ENCODE measurements around the gene HDAC1. TPM values are rescaled to one million over a fixed set of nuclear protein-coding genes. Genes with fewer than 3 reads are reported as not detected.

HDAC1 gene
- total and polyA plus RNA-seq, 4 experiments from 2014 or later = 169 to 190 (median 180) TPM

GRCh38 chr1:32249831-32250525, 41.9 kb upstream of the HDAC1 start:
- Mint-ChIP-seq H3K36me3 (peaks cover 21 to 27% of the 10 kb centered on the region in 2 donors), H3K4me1 (peaks cover 31 to 79% (median 43%) of the 10 kb centered on the region in 4 donors), H3K4me3 (peak overlapping the region; percentile 98 to 100 (median 99)), H3K27ac (peak overlapping the region; percentile 91 to 99 (median 97)), H3K9me3 (peaks cover 0 to 1% (median 0%) of the 10 kb centered on the region in 8 donors), H3K27me3 (no peaks in the 10 kb centered on the region)
- no peaks in the 10 kb centered on the region for H3K9me3 ChIP-seq (ENCODE audit: control insufficient read depth in 1 of 2, low read length in 2 of 2)
- intact Hi-C loops (cut with micrococcal nuclease) = loop anchor here (1.0 to 2.0 kb wide), 5 partner anchors 10 to 85 kb away; partner anchors contain the start of genes EIF3I, HDAC1 and TMEM234
- peak overlapping the region; percentile 89 for H3K27ac ChIP-seq (ENCODE audit: low read depth, low read length)
- H3K27me3 ChIP-seq (ENCODE audit: insufficient read depth, low read length) = no peaks in the 10 kb centered on the region
- POLR2A ChIA-PET (ENCODE audit: partially characterized antibody) = interaction anchor here (0.9 to 26.9 kb wide), 27 partner anchors 0 to 401 kb away, joined by 3 to 819 read pairs (median 9); partner anchors contain the start of genes BSDC1, CCDC28B, EIF3I and FAM167B
- peak; percentile 85 to 96 (median 88) for DNase-seq
- CTCF ChIA-PET (ENCODE audit: partially characterized antibody) = interaction anchor here (0.7 to 10.0 kb wide), 19 partner anchors 9 to 145 kb away, joined by 3 to 151 read pairs (median 14); partner anchors contain the start of genes BSDC1, HDAC1 and TXLNA
- H3K4me1 ChIP-seq (ENCODE audit: insufficient read depth, low read length) = peaks cover 52% of the 10 kb centered on the region
- H3K4me3 ChIP-seq (ENCODE audit: low read length in 2 of 2) = peak overlapping the region; percentile 92 to 95
- H3K36me3 ChIP-seq (ENCODE audit: insufficient read depth, low read length) = no peaks in the 10 kb centered on the region

DNA sequence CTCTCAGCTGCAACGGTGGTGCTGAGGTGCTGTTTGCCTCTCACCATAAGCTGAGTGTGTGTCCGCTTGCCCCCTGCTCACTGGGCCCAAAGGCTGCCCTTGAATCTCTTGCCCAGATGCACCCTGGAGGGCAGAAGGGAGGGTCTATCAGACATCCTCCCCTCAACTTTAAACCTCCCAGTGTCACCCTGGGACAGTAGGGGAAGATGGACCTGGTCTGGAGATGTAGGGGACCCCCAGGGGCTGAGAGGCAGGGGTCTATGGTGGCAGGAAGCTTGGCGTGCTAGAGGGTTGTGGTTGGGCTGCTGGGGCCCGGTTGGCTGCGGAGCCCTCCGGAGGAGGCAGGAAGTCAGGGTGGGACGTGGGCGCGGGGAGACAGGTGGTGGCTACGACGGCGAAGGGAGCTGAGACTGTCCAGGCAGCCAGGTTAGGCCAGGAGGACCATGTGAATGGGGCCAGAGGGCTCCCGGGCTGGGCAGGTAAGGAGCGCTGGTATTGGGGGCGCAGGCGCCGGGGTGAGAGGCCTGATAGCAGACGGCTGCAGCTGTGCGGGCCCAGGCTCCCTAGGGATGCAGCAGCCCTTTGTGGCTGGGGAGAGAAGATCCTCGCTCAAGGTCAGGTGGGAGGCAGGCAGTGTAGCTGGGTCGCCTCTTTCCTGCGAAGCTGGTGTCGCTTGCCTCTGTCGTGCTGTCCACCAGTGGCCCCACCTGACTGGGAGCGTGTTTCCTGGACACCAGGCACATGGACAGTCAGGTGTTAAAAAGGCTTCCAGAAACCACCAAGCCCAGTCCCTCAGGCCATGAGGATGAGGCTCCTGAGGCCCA, 40.8 kb upstream of the HDAC1 start, which contains the start of gene LCK:
Gene LCK, plus strand, starts transcription at position 373 of the 824 bp plus-strand sequence. CDS start 23,065 bp downstream, outside the sequence.
- POLR2A ChIA-PET (ENCODE audit: partially characterized antibody) = interaction anchor here (0.9 to 26.9 kb wide), 23 partner anchors 1 to 463 kb away, joined by 3 to 819 read pairs (median 10); partner anchors contain the start of genes BSDC1, CCDC28B, FAM167B and HDAC1
- Histone ChIP-seq H3K36me3 (ENCODE audit: insufficient read depth, low read length) (no peaks in the 10 kb centered on the region), H3K27me3 (ENCODE audit: insufficient read depth, low read length) (no peaks in the 10 kb centered on the region), H3K9me3 (ENCODE audit: control insufficient read depth in 1 of 2, low read length in 2 of 2) (no peaks in the 10 kb centered on the region), H3K4me1 (ENCODE audit: insufficient read depth, low read length) (peaks cover 56% of the 10 kb centered on the region), H3K27ac (ENCODE audit: low read depth, low read length) (peak within 1 kb of the TSS; percentile 89), H3K4me3 (ENCODE audit: low read length in 2 of 2) (peak within 1 kb of the TSS; percentile 92 to 95)
- DNase-seq = peak; percentile 56 to 72 (median 63)
- peaks cover 27 to 31% of the 10 kb centered on the region in 2 donors for H3K36me3 Mint-ChIP-seq
- peaks cover 34 to 82% (median 47%) of the 10 kb centered on the region in 4 donors for H3K4me1 Mint-ChIP-seq
- peak within 1 kb of the TSS; percentile 98 to 100 (median 99) for H3K4me3 Mint-ChIP-seq
- intact Hi-C loops (cut with micrococcal nuclease) = loop anchor here (1.0 to 2.0 kb wide), 5 partner anchors 11 to 84 kb away; partner anchors contain the start of genes EIF3I, HDAC1 and TMEM234
- CTCF ChIA-PET (ENCODE audit: partially characterized antibody) = interaction anchor here (1.0 to 10.0 kb wide), 11 partner anchors 8 to 143 kb away, joined by 3 to 151 read pairs (median 23); partner anchors contain the start of genes BSDC1, HDAC1 and MARCKSL1
- no peaks in the 10 kb centered on the region for H3K27me3 Mint-ChIP-seq
- H3K9me3 Mint-ChIP-seq = peaks cover 0 to 1% (median 0%) of the 10 kb centered on the region in 8 donors
- peak within 1 kb of the TSS; percentile 91 to 99 (median 97) for H3K27ac Mint-ChIP-seq

- peaks cover 50% of the 10 kb centered on the region for H3K4me1 ChIP-seq (ENCODE audit: insufficient read depth, low read length)
- H3K36me3 ChIP-seq (ENCODE audit: insufficient read depth, low read length) = no peaks in the 10 kb centered on the region
- peak overlapping the region; percentile 58 for H3K27ac ChIP-seq (ENCODE audit: low read depth, low read length)
- peak in 3 of 5 donors; percentile 38 to 49 (median 46) for DNase-seq
- H3K27ac Mint-ChIP-seq = peak overlapping the region; percentile 71 to 94 (median 91)
- POLR2A ChIA-PET (ENCODE audit: partially characterized antibody) = interaction anchor here (0.6 to 26.9 kb wide), 17 partner anchors 5 to 148 kb away, joined by 3 to 819 read pairs (median 7); partner anchors contain the start of genes BSDC1, CCDC28B, FAM167B and HDAC1
- H3K36me3 Mint-ChIP-seq = peaks cover 39 to 51% of the 10 kb centered on the region in 2 donors
- intact Hi-C loops (cut with micrococcal nuclease) = no loop called here
- H3K4me1 Mint-ChIP-seq = peaks cover 30 to 77% (median 44%) of the 10 kb centered on the region in 4 donors
- no peaks in the 10 kb centered on the region for H3K9me3 Mint-ChIP-seq
- CTCF ChIA-PET (ENCODE audit: partially characterized antibody) = interaction anchor here (0.5 to 10.0 kb wide), 10 partner anchors 7 to 607 kb away, joined by 3 to 151 read pairs (median 4); partner anchors contain the start of genes FAM167B, HDAC1 and LCK
- no peaks in the 10 kb centered on the region for H3K27me3 Mint-ChIP-seq
- H3K27me3 ChIP-seq (ENCODE audit: insufficient read depth, low read length) = no peaks in the 10 kb centered on the region
- peak overlapping the region; percentile 15 to 95 for H3K4me3 ChIP-seq (ENCODE audit: low read length in 2 of 2)
- H3K4me3 Mint-ChIP-seq = peak overlapping the region; percentile 86 to 100 (median 92)
- no peaks in the 10 kb centered on the region for H3K9me3 ChIP-seq (ENCODE audit: control insufficient read depth in 1 of 2, low read length in 2 of 2)
Measured at GRCh38 chr1:32255072-32256071, 36.5 kb upstream of the HDAC1 start.

DNA sequence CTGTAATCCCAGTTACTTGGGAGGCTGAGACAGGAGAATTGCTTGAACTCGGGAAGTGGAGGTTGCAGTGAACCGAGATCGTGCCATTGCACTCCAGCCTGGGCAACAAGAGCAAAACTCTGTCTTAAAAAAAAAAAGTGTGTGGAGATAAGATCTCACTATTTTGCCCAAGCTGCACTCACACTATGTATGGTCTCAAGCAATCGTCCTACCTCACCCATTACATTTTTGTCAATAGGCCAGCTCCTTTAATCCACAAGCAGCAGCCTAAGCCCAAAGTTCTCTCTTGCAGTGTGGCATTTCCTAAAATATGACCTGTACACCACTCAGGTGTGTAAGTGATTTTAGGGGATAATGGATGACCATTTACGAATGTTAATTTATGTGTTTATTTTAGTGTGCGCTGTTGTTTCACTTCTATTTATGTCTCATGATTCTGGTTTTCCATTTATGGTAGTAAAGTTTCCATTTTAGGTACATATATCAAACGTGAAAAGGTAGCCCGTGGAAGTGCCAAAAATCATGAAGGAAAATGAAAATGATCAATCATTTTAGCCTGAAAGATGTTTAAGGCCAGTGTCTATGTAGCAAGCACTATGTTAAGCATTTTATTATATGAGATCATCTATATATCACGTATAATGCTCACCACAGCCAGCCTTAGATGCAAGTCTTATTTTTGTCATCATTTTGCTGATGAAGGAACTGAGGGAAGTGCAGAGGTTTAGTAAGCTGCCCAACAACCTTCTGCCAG, 35.2 kb upstream of the HDAC1 start:
- Histone ChIP-seq H3K27me3 (ENCODE audit: insufficient read depth, low read length) (no peaks in the 10 kb centered on the region), H3K9me3 (ENCODE audit: control insufficient read depth in 1 of 2, low read length in 2 of 2) (no peaks in the 10 kb centered on the region), H3K4me1 (ENCODE audit: insufficient read depth, low read length) (peaks cover 54% of the 10 kb centered on the region), H3K36me3 (ENCODE audit: insufficient read depth, low read length) (no peaks in the 10 kb centered on the region), H3K27ac (ENCODE audit: low read depth, low read length) (peak overlapping the region; percentile 58), H3K4me3 (ENCODE audit: low read length in 2 of 2) (peak overlapping the region in 1 of 2 donors; percentile 95)
- ChIA-PET POLR2A (ENCODE audit: partially characterized antibody) (interaction anchor here (0.6 to 26.9 kb wide), 11 partner anchors 3 to 138 kb away, joined by 3 to 819 read pairs (median 96); partner anchors contain the start of genes BSDC1, FAM167B, HDAC1 and IQCC), CTCF (ENCODE audit: partially characterized antibody) (interaction anchor here (2.2 to 10.0 kb wide), 4 partner anchors 8 to 66 kb away, joined by 5 to 151 read pairs (median 55); partner anchors contain the start of genes FAM167B and LCK)
- H3K9me3 Mint-ChIP-seq = no peaks in the 10 kb centered on the region
- peaks cover 42 to 50% of the 10 kb centered on the region in 2 donors for H3K36me3 Mint-ChIP-seq
- no peaks in the 10 kb centered on the region for H3K27me3 Mint-ChIP-seq
- peak overlapping the region; percentile 91 to 98 (median 94) for H3K27ac Mint-ChIP-seq
- peak in 1 of 5 donors; percentile 28 for DNase-seq
- intact Hi-C loops (cut with micrococcal nuclease) = no loop called here
- H3K4me3 Mint-ChIP-seq = peak overlapping the region; percentile 80 to 91 (median 88)
- H3K4me1 Mint-ChIP-seq = peaks cover 30 to 73% (median 43%) of the 10 kb centered on the region in 4 donors

DNA sequence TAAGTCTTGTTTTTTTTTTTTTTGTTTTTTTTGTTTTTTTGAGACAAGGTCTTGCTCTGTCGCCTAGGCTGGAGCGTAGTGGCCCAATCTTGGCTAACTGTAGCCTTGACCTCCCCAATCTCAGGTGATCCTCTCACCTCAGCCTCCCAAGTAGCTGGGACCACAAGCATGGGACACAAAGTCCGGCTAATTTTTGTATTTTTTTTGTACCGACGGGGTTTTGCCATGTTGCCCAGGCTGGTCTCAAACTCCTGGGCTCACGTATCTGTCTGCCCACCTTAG, 34.7 kb upstream of the HDAC1 start:
- CTCF ChIA-PET (ENCODE audit: partially characterized antibody) = interaction anchor here (1.1 to 10.0 kb wide), 4 partner anchors 8 to 41 kb away, joined by 3 to 151 read pairs (median 55); partner anchors contain the start of genes FAM167B and LCK
- peaks cover 37 to 45% of the 10 kb centered on the region in 2 donors for H3K36me3 Mint-ChIP-seq
- H3K4me3 Mint-ChIP-seq = peak overlapping the region; percentile 64 to 91 (median 86)
- H3K27me3 Mint-ChIP-seq = no peaks in the 10 kb centered on the region
- peak overlapping the region; percentile 57 to 98 (median 93) for H3K27ac Mint-ChIP-seq
- H3K9me3 Mint-ChIP-seq = no peaks in the 10 kb centered on the region
- H3K4me1 Mint-ChIP-seq = peaks cover 30 to 68% (median 43%) of the 10 kb centered on the region in 4 donors
- peak overlapping the region in 1 of 2 donors; percentile 95 for H3K4me3 ChIP-seq (ENCODE audit: low read length in 2 of 2)
- H3K27me3 ChIP-seq (ENCODE audit: insufficient read depth, low read length) = no peaks in the 10 kb centered on the region
- intact Hi-C loops (cut with micrococcal nuclease) = no loop called here
- no peaks in the 10 kb centered on the region for H3K9me3 ChIP-seq (ENCODE audit: control insufficient read depth in 1 of 2, low read length in 2 of 2)
- peak overlapping the region; percentile 58 for H3K27ac ChIP-seq (ENCODE audit: low read depth, low read length)
- DNase-seq = no peak
- POLR2A ChIA-PET (ENCODE audit: partially characterized antibody) = interaction anchor here (0.8 to 26.9 kb wide), 6 partner anchors 3 to 79 kb away, joined by 3 to 819 read pairs (median 212); partner anchors contain the start of genes FAM167B, HDAC1, LCK and MARCKSL1
- no peaks in the 10 kb centered on the region for H3K36me3 ChIP-seq (ENCODE audit: insufficient read depth, low read length)
- H3K4me1 ChIP-seq (ENCODE audit: insufficient read depth, low read length) = peaks cover 59% of the 10 kb centered on the region
